HepG2 (cell line): Measurements from ENCODE around the gene TAS2R30. TPM values are rescaled to one million over a fixed set of nuclear protein-coding genes. Genes with fewer than 3 reads are reported as not detected.

Experiments used
- ARNT2 ChIP-seq: sonication (generic); formaldehyde crosslinking; IDR thresholded peaks from 2 replicates; pipeline ENCODE4 v1.8.0; 2022; ENCODE audit warnings: mild to moderate bottlenecking, low read depth, missing genetic modification reagents, moderate library complexity
- CC2D1A ChIP-seq: sonication (generic); formaldehyde crosslinking; IDR thresholded peaks from 2 replicates; pipeline ENCODE4 v1.8.1; 2023; ENCODE audit warnings: mild to moderate bottlenecking, missing genetic modification reagents
- CENPX ChIP-seq: sonication (generic); formaldehyde crosslinking; IDR thresholded peaks from 2 replicates; pipeline ENCODE4 v1.9.0; 2021; ENCODE audit warnings: mild to moderate bottlenecking, missing genetic modification reagents, moderate library complexity
- KLF15 ChIP-seq: sonication (generic); formaldehyde crosslinking; IDR thresholded peaks from 2 replicates; pipeline ENCODE4 v1.8.1; 2023; ENCODE audit warnings: borderline replicate concordance, mild to moderate bottlenecking, inconsistent platforms, missing genetic modification reagents, mixed read lengths
- PHB2 ChIP-seq: fragments of 450-650 bp; IDR thresholded peaks from 2 replicates; pipeline ENCODE4 v1.6.1; 2018; ENCODE audit not compliant: partially characterized antibody
- POGZ ChIP-seq: sonication (generic); formaldehyde crosslinking; IDR thresholded peaks from 2 replicates; pipeline ENCODE4 v1.4.0; 2020; ENCODE audit warnings: mild to moderate bottlenecking, missing genetic modification reagents
- RELA ChIP-seq: sonication (generic); formaldehyde crosslinking; IDR thresholded peaks from 2 replicates; pipeline ENCODE4 v1.4.0; 2020; ENCODE audit warnings: missing genetic modification reagents
- SAP130 ChIP-seq: IDR thresholded peaks from 2 replicates; pipeline ENCODE4 v1.6.1; 2016; ENCODE audit warnings: low read depth
- YEATS4 ChIP-seq: sonication (generic); formaldehyde crosslinking; IDR thresholded peaks from 2 replicates; pipeline ENCODE4 v1.4.0; 2020; ENCODE audit warnings: missing genetic modification reagents, borderline replicate concordance
- ZBTB21 ChIP-seq: sonication (generic); formaldehyde crosslinking; IDR thresholded peaks from 2 replicates; pipeline ENCODE4 v1.4.0; 2020; ENCODE audit warnings: missing genetic modification reagents
- ZNF225 ChIP-seq: sonication (generic); formaldehyde crosslinking; IDR thresholded peaks from 2 replicates; pipeline ENCODE4 v1.4.0; 2020; ENCODE audit warnings: mild to moderate bottlenecking, missing genetic modification reagents
- ZNF24 ChIP-seq: fragments of 450-650 bp; IDR thresholded peaks from 2 replicates; pipeline ENCODE4 v1.6.1; 2017; ENCODE audit warnings: antibody characterized with exemption, mild to moderate bottlenecking
- ZNF253 ChIP-seq: sonication (generic); formaldehyde crosslinking; IDR thresholded peaks from 2 replicates; pipeline ENCODE4 v1.8.0; 2022; ENCODE audit warnings: mild to moderate bottlenecking, missing genetic modification reagents, borderline replicate concordance
- ZNF343 ChIP-seq: sonication (generic); formaldehyde crosslinking; IDR thresholded peaks from 2 replicates; pipeline ENCODE4 v1.4.0; 2020; ENCODE audit warnings: mild to moderate bottlenecking, missing genetic modification reagents
- ZNF660 ChIP-seq: sonication (generic); formaldehyde crosslinking; IDR thresholded peaks from 2 replicates; pipeline ENCODE4 v1.5.1; 2020; ENCODE audit warnings: mild to moderate bottlenecking, low read depth, missing genetic modification reagents, borderline replicate concordance
- ZNF749 ChIP-seq: sonication (generic); formaldehyde crosslinking; IDR thresholded peaks from 2 replicates; pipeline ENCODE4 v1.8.0; 2022; ENCODE audit warnings: mild to moderate bottlenecking, missing genetic modification reagents, moderate library complexity, borderline replicate concordance
- polyA plus RNA-seq, 8 experiments: library from polyadenylated mRNA; depleted of rRNA in 3 of 8; stranded (reverse) in 7 of 8; unstranded in 1 of 8; fragments of >200 nt; fragmentation: Illumina TruSeq in 4 of 8; extraction: Trizol in 4 of 8; gene quantifications; 2 replicates each; pipeline versions ENCODE4 v1.2.1 to v1.2.3, GENCODE V29; 2011 to 2016; ENCODE audit warnings: low read depth in 4 of 8, missing spikeins in 1 of 8, mixed read lengths in 1 of 8; ENCODE audit not compliant: insufficient read depth in 1 of 8
- total RNA-seq, 5 experiments: library from RNA; depleted of rRNA; stranded (reverse); fragments of >200 nt; fragmentation: Illumina TruSeq; extraction: Trizol; gene quantifications; 2 replicates each; pipeline ENCODE4 v1.2.3, GENCODE V29; 2016; ENCODE audit warnings: low read depth in 1 of 5
- TF ChIP-seq, protein P1 (sequence below): sonication (generic); formaldehyde crosslinking; IDR thresholded peaks from 2 replicates; pipeline ENCODE4 v1.5.1; 2020; ENCODE audit warnings: missing genetic modification reagents, mild to moderate bottlenecking, borderline replicate concordance
- TF ChIP-seq, protein P2 (sequence below): sonication (generic); formaldehyde crosslinking; IDR thresholded peaks from 2 replicates; pipeline ENCODE4 v1.4.0; 2020; ENCODE audit warnings: missing genetic modification reagents
- TF ChIP-seq, protein P3 (sequence below): sonication (generic); formaldehyde crosslinking; IDR thresholded peaks from 2 replicates; pipeline ENCODE4 v1.8.1; 2023; ENCODE audit warnings: missing genetic modification reagents, mild to moderate bottlenecking, borderline replicate concordance
- TF ChIP-seq, protein P4 (sequence below): sonication (generic); formaldehyde crosslinking; IDR thresholded peaks from 2 replicates; pipeline ENCODE4 v1.4.0; 2020; ENCODE audit warnings: missing genetic modification reagents, mild to moderate bottlenecking, borderline replicate concordance
- TF ChIP-seq, protein P5 (sequence below): sonication (generic); formaldehyde crosslinking; IDR thresholded peaks from 2 replicates; pipeline ENCODE4 v1.5.0; 2020; ENCODE audit warnings: missing genetic modification reagents

Gene TAS2R30
- total and polyA plus RNA-seq, 2 of the 13 experiments (the other 11 are each of a cell fraction or from before 2014, with no cell fraction given): 0.42 to 5.2 TPM

DNA sequence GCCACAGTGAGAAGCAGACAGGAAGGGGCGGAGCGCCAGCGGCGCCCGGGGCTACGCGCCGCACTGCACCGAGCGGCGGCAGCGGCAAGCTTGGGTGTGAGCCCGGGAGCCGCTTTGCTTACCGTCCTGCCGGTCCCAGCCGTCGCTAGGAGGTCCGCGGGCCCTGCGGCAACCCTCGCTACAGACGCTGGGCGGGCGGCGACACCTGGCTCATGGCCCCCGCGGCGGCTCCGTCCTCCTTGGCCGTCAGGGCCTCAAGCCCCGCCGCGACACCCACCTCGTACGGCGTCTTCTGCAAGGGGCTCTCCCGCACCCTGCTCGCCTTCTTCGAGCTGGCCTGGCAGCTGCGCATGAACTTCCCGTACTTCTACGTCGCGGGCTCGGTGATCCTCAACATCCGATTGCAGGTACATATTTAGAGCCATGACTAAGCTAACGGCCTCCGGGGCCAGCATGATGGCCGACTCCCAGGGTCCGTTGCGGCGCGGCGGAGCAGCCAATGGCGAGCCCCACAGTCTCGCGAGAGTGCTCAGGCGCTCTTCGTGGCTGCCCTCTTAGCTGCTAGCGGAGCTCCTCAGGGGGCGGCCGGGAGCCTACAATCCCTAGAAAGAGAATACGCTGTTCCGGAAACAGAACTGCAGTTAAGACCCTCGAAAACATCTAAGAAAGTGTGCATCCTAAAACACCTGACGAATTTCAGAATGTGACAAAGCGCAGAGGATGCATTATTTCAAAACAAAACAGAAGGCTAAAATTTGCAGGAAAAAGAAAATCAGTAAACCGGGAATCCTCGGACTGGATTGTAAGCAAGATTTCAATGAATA lies 36.9 kb upstream of the TAS2R30 start, which contains the start of gene SMIM10L1 (continued):
- TF ChIP-seq, protein P1, sequence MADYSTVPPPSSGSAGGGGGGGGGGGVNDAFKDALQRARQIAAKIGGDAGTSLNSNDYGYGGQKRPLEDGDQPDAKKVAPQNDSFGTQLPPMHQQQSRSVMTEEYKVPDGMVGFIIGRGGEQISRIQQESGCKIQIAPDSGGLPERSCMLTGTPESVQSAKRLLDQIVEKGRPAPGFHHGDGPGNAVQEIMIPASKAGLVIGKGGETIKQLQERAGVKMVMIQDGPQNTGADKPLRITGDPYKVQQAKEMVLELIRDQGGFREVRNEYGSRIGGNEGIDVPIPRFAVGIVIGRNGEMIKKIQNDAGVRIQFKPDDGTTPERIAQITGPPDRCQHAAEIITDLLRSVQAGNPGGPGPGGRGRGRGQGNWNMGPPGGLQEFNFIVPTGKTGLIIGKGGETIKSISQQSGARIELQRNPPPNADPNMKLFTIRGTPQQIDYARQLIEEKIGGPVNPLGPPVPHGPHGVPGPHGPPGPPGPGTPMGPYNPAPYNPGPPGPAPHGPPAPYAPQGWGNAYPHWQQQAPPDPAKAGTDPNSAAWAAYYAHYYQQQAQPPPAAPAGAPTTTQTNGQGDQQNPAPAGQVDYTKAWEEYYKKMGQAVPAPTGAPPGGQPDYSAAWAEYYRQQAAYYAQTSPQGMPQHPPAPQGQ (CRISPR knock-in tag): no peak
- peak; percentile 33; the same call in 1 of the 2 replicates for TF ChIP-seq RELA (CRISPR knock-in tag)
- TF ChIP-seq CC2D1A: no peak
- TF ChIP-seq CENPX (CRISPR knock-in tag): no peak
- no peak for TF ChIP-seq PHB2
- peak; percentile 94 for TF ChIP-seq ZNF225
- TF ChIP-seq ZNF660 (CRISPR knock-in tag): no peak
- TF ChIP-seq ZNF749 (CRISPR knock-in tag): peak; percentile 54; the same call in 1 of the 2 replicates
- TF ChIP-seq, protein P2, sequence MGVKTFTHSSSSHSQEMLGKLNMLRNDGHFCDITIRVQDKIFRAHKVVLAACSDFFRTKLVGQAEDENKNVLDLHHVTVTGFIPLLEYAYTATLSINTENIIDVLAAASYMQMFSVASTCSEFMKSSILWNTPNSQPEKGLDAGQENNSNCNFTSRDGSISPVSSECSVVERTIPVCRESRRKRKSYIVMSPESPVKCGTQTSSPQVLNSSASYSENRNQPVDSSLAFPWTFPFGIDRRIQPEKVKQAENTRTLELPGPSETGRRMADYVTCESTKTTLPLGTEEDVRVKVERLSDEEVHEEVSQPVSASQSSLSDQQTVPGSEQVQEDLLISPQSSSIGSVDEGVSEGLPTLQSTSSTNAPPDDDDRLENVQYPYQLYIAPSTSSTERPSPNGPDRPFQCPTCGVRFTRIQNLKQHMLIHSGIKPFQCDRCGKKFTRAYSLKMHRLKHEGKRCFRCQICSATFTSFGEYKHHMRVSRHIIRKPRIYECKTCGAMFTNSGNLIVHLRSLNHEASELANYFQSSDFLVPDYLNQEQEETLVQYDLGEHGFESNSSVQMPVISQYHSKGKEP (CRISPR knock-in tag): no peak
- no peak for TF ChIP-seq ZNF343
- no peak for TF ChIP-seq ZNF24
- 0 out of 2 replicates have a peak, but pooled peaks have one; percentile 54 for TF ChIP-seq KLF15 (CRISPR knock-in tag)
- no peak for TF ChIP-seq ZBTB21
- TF ChIP-seq, protein P3, sequence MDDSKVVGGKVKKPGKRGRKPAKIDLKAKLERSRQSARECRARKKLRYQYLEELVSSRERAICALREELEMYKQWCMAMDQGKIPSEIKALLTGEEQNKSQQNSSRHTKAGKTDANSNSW (CRISPR knock-in tag): peak; percentile 45; the same call in 1 of the 2 replicates
- no peak for TF ChIP-seq ZNF253 (CRISPR knock-in tag)
- TF ChIP-seq YEATS4 (CRISPR knock-in tag): peak; percentile 89
- TF ChIP-seq ARNT2 (CRISPR knock-in tag): peak; percentile 97; the same call in 1 of the 2 replicates
- peak; percentile 97 for TF ChIP-seq POGZ (CRISPR knock-in tag)
- peak; percentile 63 for TF ChIP-seq SAP130 (CRISPR knock-in tag)
- TF ChIP-seq, protein P4, sequence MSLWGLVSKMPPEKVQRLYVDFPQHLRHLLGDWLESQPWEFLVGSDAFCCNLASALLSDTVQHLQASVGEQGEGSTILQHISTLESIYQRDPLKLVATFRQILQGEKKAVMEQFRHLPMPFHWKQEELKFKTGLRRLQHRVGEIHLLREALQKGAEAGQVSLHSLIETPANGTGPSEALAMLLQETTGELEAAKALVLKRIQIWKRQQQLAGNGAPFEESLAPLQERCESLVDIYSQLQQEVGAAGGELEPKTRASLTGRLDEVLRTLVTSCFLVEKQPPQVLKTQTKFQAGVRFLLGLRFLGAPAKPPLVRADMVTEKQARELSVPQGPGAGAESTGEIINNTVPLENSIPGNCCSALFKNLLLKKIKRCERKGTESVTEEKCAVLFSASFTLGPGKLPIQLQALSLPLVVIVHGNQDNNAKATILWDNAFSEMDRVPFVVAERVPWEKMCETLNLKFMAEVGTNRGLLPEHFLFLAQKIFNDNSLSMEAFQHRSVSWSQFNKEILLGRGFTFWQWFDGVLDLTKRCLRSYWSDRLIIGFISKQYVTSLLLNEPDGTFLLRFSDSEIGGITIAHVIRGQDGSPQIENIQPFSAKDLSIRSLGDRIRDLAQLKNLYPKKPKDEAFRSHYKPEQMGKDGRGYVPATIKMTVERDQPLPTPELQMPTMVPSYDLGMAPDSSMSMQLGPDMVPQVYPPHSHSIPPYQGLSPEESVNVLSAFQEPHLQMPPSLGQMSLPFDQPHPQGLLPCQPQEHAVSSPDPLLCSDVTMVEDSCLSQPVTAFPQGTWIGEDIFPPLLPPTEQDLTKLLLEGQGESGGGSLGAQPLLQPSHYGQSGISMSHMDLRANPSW: no peak
- TF ChIP-seq, protein P5, sequence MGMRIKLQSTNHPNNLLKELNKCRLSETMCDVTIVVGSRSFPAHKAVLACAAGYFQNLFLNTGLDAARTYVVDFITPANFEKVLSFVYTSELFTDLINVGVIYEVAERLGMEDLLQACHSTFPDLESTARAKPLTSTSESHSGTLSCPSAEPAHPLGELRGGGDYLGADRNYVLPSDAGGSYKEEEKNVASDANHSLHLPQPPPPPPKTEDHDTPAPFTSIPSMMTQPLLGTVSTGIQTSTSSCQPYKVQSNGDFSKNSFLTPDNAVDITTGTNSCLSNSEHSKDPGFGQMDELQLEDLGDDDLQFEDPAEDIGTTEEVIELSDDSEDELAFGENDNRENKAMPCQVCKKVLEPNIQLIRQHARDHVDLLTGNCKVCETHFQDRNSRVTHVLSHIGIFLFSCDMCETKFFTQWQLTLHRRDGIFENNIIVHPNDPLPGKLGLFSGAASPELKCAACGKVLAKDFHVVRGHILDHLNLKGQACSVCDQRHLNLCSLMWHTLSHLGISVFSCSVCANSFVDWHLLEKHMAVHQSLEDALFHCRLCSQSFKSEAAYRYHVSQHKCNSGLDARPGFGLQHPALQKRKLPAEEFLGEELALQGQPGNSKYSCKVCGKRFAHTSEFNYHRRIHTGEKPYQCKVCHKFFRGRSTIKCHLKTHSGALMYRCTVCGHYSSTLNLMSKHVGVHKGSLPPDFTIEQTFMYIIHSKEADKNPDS (CRISPR knock-in tag): no peak
